T-cell (primary cell): ENCODE measurements around the gene SSBP2. TPM values are rescaled to one million over a fixed set of nuclear protein-coding genes. Genes with fewer than 3 reads are reported as not detected.

Source experiments
- ATAC-seq, 4 experiments: fragments of 200-7000 bp in 3 of 4; fragments of 150-1000 bp in 1 of 4; cut with Tn5 transposase; replicated peaks in 1 of 4; 1 replicate in 3 of 4; 2 replicates in 1 of 4; pipeline ENCODE4 v1.10.0; 2021; ENCODE audit warnings: moderate library complexity in 3 of 4, mild to moderate bottlenecking in 2 of 4, moderate number of reproducible peaks in 1 of 4
- CTCF ChIA-PET, 2 donors: fragments of 300-600 bp; sonication (Branson Sonifier 250); formaldehyde crosslinking; loops; one replicate each; lab custom pipeline; 2022; ENCODE audit warnings: antibody characterized with exemption in 2 of 2; lab: Charles Lee
- POLR2A ChIA-PET, 2 donors: fragments of 300-600 bp; sonication (Branson Sonifier 250); formaldehyde crosslinking; loops; one replicate each; lab custom pipeline; 2022; ENCODE audit warnings: antibody characterized with exemption in 2 of 2; lab: Charles Lee
- DNase-seq, 35 experiments: peaks; one replicate each; pipeline versions ENCODE4 v3.0.0 to v3.0.0-alpha.2; 2013 to 2023
- H3K27ac ChIP-seq: one replicate; pipeline ENCODE4 v1.5.1; 2013; ENCODE audit warnings: low read length
- H3K27me3 ChIP-seq, 2 experiments: replicated peaks in 1 of 2; 1 replicate in 1 of 2; 2 replicates in 1 of 2; pipeline versions ENCODE4 v1.6.1 to v1.7.0; 2013; ENCODE audit warnings: low read length in 1 of 2, mixed read lengths in 1 of 2; ENCODE audit not compliant: control insufficient read depth in 2 of 2, insufficient read depth in 2 of 2; ENCODE audit errors: extremely low read depth in 1 of 2
- H3K36me3 ChIP-seq, 2 donors: 1 replicate in 1 of 2; 2 replicates in 1 of 2; pipeline versions ENCODE4 v1.6.1 to v1.7.0; 2013; ENCODE audit warnings: low read length in 1 of 2; ENCODE audit not compliant: control insufficient read depth in 2 of 2, insufficient read depth in 1 of 2; ENCODE audit errors: extremely low read depth in 1 of 2
- H3K4me1 ChIP-seq, 2 experiments: 1 replicate in 1 of 2; 2 replicates in 1 of 2; pipeline versions ENCODE4 v1.6.1 to v1.7.0; 2013; ENCODE audit warnings: low read length in 2 of 2, mixed read lengths in 1 of 2; ENCODE audit not compliant: insufficient read depth in 2 of 2, control insufficient read depth in 1 of 2; ENCODE audit errors: extremely low read depth in 1 of 2
- H3K4me3 ChIP-seq, 2 donors: 1 replicate in 1 of 2; 2 replicates in 1 of 2; pipeline versions ENCODE4 v1.5.1 to v1.7.0; 2013; ENCODE audit warnings: mild to moderate bottlenecking in 2 of 2, low read length in 1 of 2, moderate library complexity in 1 of 2; ENCODE audit not compliant: control insufficient read depth in 1 of 2; ENCODE audit errors: extremely low read depth in 1 of 2
- H3K9me3 ChIP-seq: 2 replicates; pipeline ENCODE4 v1.7.0; 2013
- H3K27ac Mint-ChIP-seq, 2 donors: one replicate each; pipeline ENCODE4 v1.8.0; 2020 to 2021; ENCODE audit warnings: mild to moderate bottlenecking in 2 of 2, mixed read lengths in 2 of 2
- H3K27me3 Mint-ChIP-seq, 2 donors: one replicate each; pipeline ENCODE4 v1.8.0; 2021 to 2022; ENCODE audit warnings: mixed read lengths in 2 of 2
- H3K36me3 Mint-ChIP-seq: one replicate; pipeline ENCODE4 v1.8.0; 2021; ENCODE audit warnings: mixed read lengths
- H3K4me1 Mint-ChIP-seq, 3 donors: one replicate each; pipeline ENCODE4 v1.8.0; 2020 to 2022; ENCODE audit warnings: mixed read lengths in 3 of 3, mild to moderate bottlenecking in 1 of 3
- H3K4me3 Mint-ChIP-seq, 3 donors: one replicate each; pipeline ENCODE4 v1.8.0; 2020 to 2022; ENCODE audit warnings: mild to moderate bottlenecking in 3 of 3, mixed read lengths in 3 of 3, moderate library complexity in 3 of 3
- H3K9me3 Mint-ChIP-seq, 3 donors: one replicate each; pipeline ENCODE4 v1.8.0; 2020 to 2022; ENCODE audit warnings: mixed read lengths in 3 of 3
- WGBS: methylation state at CpG from one replicate; pipeline ENCODE4 v1.1.5; 2013; ENCODE audit warnings: missing lambda C conversion rate; ENCODE audit not compliant: insufficient coverage; 5-methylcytosine and 5-hydroxymethylcytosine counted together
- total RNA-seq, 35 experiments: library from RNA in 6 of 35; stranded (reverse) in 6 of 35; fragments of 120-200 nt in 1 of 35; gene quantifications; one replicate each; pipeline versions ENCODE4 v1.2.1 to v1.2.4 and lab custom pipeline; 2013 to 2026

Gene SSBP2
- total RNA-seq, 5 donors from 2014 or later (not counting 1 experiment from before 2014, with no cell fraction given): 31.1 to 44.9 (median 35.8) TPM

GRCh38 chr5:81650987-81651386 is 99.9 kb downstream of the SSBP2 start:
- CTCF ChIA-PET: no interaction called here
- Mint-ChIP-seq H3K4me1 (peaks cover 11 to 14% (median 13%) of the 10 kb centered on the region in 3 donors), H3K9me3 (no peaks in the 10 kb centered on the region), H3K27ac (no peak overlapping the region), H3K27me3 (no peaks in the 10 kb centered on the region), H3K36me3 (peaks cover 42% of the 10 kb centered on the region), H3K4me3 (no peak overlapping the region)
- no peaks in the 10 kb centered on the region for H3K9me3 ChIP-seq
- H3K36me3 ChIP-seq: no peaks in the 10 kb centered on the region
- POLR2A ChIA-PET: no interaction called here
- H3K4me1 ChIP-seq: no peaks in the 10 kb centered on the region
- no peak for ATAC-seq
- DNase-seq: no peak
- H3K27me3 ChIP-seq: no peaks in the 10 kb centered on the region
- no peak overlapping the region for H3K4me3 ChIP-seq
- H3K27ac ChIP-seq: no peak overlapping the region
- WGBS: no CpG with 5 or more reads among the region's 1 CpG

GRCh38 chr5:81646469-81646995 is 104.4 kb downstream of the SSBP2 start:
- Histone ChIP-seq H3K36me3 (no peaks in the 10 kb centered on the region), H3K4me1 (no peaks in the 10 kb centered on the region), H3K27me3 (no peaks in the 10 kb centered on the region), H3K9me3 (no peaks in the 10 kb centered on the region), H3K4me3 (no peak overlapping the region), H3K27ac (no peak overlapping the region)
- DNase-seq (no peak), ATAC-seq (no peak)
- no peaks in the 10 kb centered on the region for H3K9me3 Mint-ChIP-seq
- no peak overlapping the region for H3K27ac Mint-ChIP-seq
- CTCF ChIA-PET: no interaction called here
- no peak overlapping the region for H3K4me3 Mint-ChIP-seq
- POLR2A ChIA-PET: no interaction called here
- no peaks in the 10 kb centered on the region for H3K27me3 Mint-ChIP-seq
- H3K4me1 Mint-ChIP-seq: peaks cover 7 to 30% (median 13%) of the 10 kb centered on the region in 3 donors
- H3K36me3 Mint-ChIP-seq: peaks cover 39% of the 10 kb centered on the region
- 100% methylated on average over 1 of the region's 3 CpGs for WGBS

- Mint-ChIP-seq H3K27ac (no peak overlapping the region), H3K9me3 (no peaks in the 10 kb centered on the region), H3K36me3 (peaks cover 31% of the 10 kb centered on the region), H3K4me1 (peaks cover 3 to 23% (median 14%) of the 10 kb centered on the region in 3 donors), H3K27me3 (no peaks in the 10 kb centered on the region), H3K4me3 (no peak overlapping the region)
- POLR2A ChIA-PET: no interaction called here
- CTCF ChIA-PET: no interaction called here
- Histone ChIP-seq H3K27ac (no peak overlapping the region), H3K4me1 (no peaks in the 10 kb centered on the region), H3K4me3 (no peak overlapping the region), H3K36me3 (no peaks in the 10 kb centered on the region), H3K27me3 (no peaks in the 10 kb centered on the region), H3K9me3 (no peaks in the 10 kb centered on the region)
- ATAC-seq: no peak
- no peak for DNase-seq
Measured at GRCh38 chr5:81642210-81642609, 108.7 kb downstream of the SSBP2 start.

- no peak overlapping the region for H3K27ac ChIP-seq
- ATAC-seq (no peak), DNase-seq (no peak)
- Mint-ChIP-seq H3K27ac (no peak overlapping the region), H3K36me3 (peaks cover 33% of the 10 kb centered on the region), H3K4me1 (peaks cover 4 to 23% (median 14%) of the 10 kb centered on the region in 3 donors), H3K9me3 (no peaks in the 10 kb centered on the region), H3K4me3 (no peak overlapping the region), H3K27me3 (no peaks in the 10 kb centered on the region)
- no peak overlapping the region for H3K4me3 ChIP-seq
- WGBS: no CpG with 5 or more reads among the region's 1 CpG
- peaks cover 0 to 6% of the 10 kb centered on the region in 2 donors for H3K36me3 ChIP-seq
- no peaks in the 10 kb centered on the region for H3K27me3 ChIP-seq
- H3K4me1 ChIP-seq: peaks cover 0 to 4% of the 10 kb centered on the region in 2 experiments
- ChIA-PET POLR2A (interaction anchor here in 1 of 2 donors (0.7 kb wide), 1 partner anchor 53 kb away, joined by 3 read pairs; no protein-coding TSS in a partner anchor), CTCF (interaction anchor here in 1 of 2 donors (0.6 kb wide), 1 partner anchor 170 kb away, joined by 4 read pairs; no protein-coding TSS in a partner anchor)
- no peaks in the 10 kb centered on the region for H3K9me3 ChIP-seq
Measured at GRCh38 chr5:81639556-81639955, 111.3 kb downstream of the SSBP2 start.

- no CpG with 5 or more reads among the region's 1 CpG for WGBS
- POLR2A ChIA-PET: no interaction called here
- Mint-ChIP-seq H3K36me3 (peaks cover 28% of the 10 kb centered on the region), H3K9me3 (no peaks in the 10 kb centered on the region), H3K27ac (no peak overlapping the region), H3K4me3 (no peak overlapping the region), H3K27me3 (no peaks in the 10 kb centered on the region), H3K4me1 (peaks cover 4 to 18% (median 14%) of the 10 kb centered on the region in 3 donors)
- DNase-seq: no peak
- Histone ChIP-seq H3K36me3 (peaks cover 0 to 6% of the 10 kb centered on the region in 2 donors), H3K27me3 (no peaks in the 10 kb centered on the region), H3K9me3 (no peaks in the 10 kb centered on the region), H3K4me3 (no peak overlapping the region), H3K27ac (no peak overlapping the region), H3K4me1 (peaks cover 0 to 11% of the 10 kb centered on the region in 2 experiments)
- CTCF ChIA-PET: no interaction called here
- ATAC-seq: no peak
Measured at GRCh38 chr5:81638471-81638870, 112.4 kb downstream of the SSBP2 start.

GRCh38 chr5:81633891-81634290 is 117.0 kb downstream of the SSBP2 start:
- Histone ChIP-seq H3K4me3 (no peak overlapping the region), H3K9me3 (no peaks in the 10 kb centered on the region), H3K4me1 (peaks cover 0 to 28% of the 10 kb centered on the region in 2 experiments), H3K27me3 (no peaks in the 10 kb centered on the region), H3K36me3 (peaks cover 0 to 6% of the 10 kb centered on the region in 2 donors), H3K27ac (no peak overlapping the region)
- ChIA-PET CTCF (no interaction called here), POLR2A (no interaction called here)
- H3K9me3 Mint-ChIP-seq: peaks cover 0 to 4% (median 0%) of the 10 kb centered on the region in 3 donors
- H3K4me3 Mint-ChIP-seq: no peak overlapping the region
- H3K36me3 Mint-ChIP-seq: peaks cover 13% of the 10 kb centered on the region
- H3K4me1 Mint-ChIP-seq: peaks cover 5 to 8% (median 8%) of the 10 kb centered on the region in 3 donors
- no peak overlapping the region for H3K27ac Mint-ChIP-seq
- ATAC-seq (no peak), DNase-seq (no peak)
- no peaks in the 10 kb centered on the region for H3K27me3 Mint-ChIP-seq
- WGBS: no CpG with 5 or more reads among the region's 4 CpGs
